HEK293 (cell line): Measurements from ENCODE around the gene TAF1.

Source experiments
- CTCF ChIA-PET: fragments of 350-600 bp; formaldehyde crosslinking; extraction: SDS; loops from one replicate; lab custom pipeline; 2021; ENCODE audit warnings: antibody characterized with exemption; lab: Yijun Ruan, JAX
- POLR2A ChIA-PET: fragments of 300-600 bp; formaldehyde crosslinking; extraction: SDS; loops from one replicate; lab custom pipeline; 2020; ENCODE audit warnings: antibody characterized with exemption, inconsistent platforms; lab: Yijun Ruan, JAX
- H3K27ac ChIP-seq: fragments of 200-500 bp; sonication (Bioruptor generic); 2 replicates; pipeline ENCODE4 v1.5.1; 2014; ENCODE audit warnings: low read depth, low read length, control low read depth, inconsistent platforms; ENCODE audit errors: extremely low read depth
- H3K36me3 ChIP-seq, 2 experiments: fragments of 200-500 bp in 1 of 2; sonication (Bioruptor generic) in 1 of 2; 1 replicate in 1 of 2; 2 replicates in 1 of 2; pipeline ENCODE4 v1.5.1; 2014 to 2017; ENCODE audit warnings: inconsistent platforms in 2 of 2, low read length in 2 of 2; ENCODE audit not compliant: control insufficient read depth in 2 of 2, insufficient read depth in 1 of 2
- H3K4me1 ChIP-seq: fragments of 200-500 bp; sonication (Bioruptor generic); 2 replicates; pipeline ENCODE4 v1.5.1; 2014; ENCODE audit warnings: mild to moderate bottlenecking, low read length, inconsistent platforms; ENCODE audit not compliant: control insufficient read depth, insufficient read depth
- H3K4me3 ChIP-seq: 2 replicates; pipeline ENCODE4 v1.5.1; 2011; ENCODE audit warnings: low read depth, mild to moderate bottlenecking, control low read depth, low read length, moderate library complexity
- H3K9me3 ChIP-seq: fragments of 200-500 bp; sonication (Bioruptor generic); 2 replicates; pipeline ENCODE4 v1.5.1; 2014; ENCODE audit warnings: low read depth, low read length, inconsistent platforms; ENCODE audit not compliant: control insufficient read depth, insufficient read depth
- HIC1 ChIP-seq: fragments of 450-650 bp; formaldehyde crosslinking; IDR thresholded peaks from 2 replicates; pipeline ENCODE4 v1.5.1; 2016; ENCODE audit warnings: missing biosample characterization, missing genetic modification characterization
- SCRT2 ChIP-seq: fragments of 450-650 bp; formaldehyde crosslinking; IDR thresholded peaks from 2 replicates; pipeline ENCODE4 v1.5.1; 2016; ENCODE audit warnings: missing biosample characterization, missing genetic modification characterization
- WT1 ChIP-seq: fragments of 450-650 bp; formaldehyde crosslinking; IDR thresholded peaks from 2 replicates; pipeline ENCODE4 v1.5.1; 2016; ENCODE audit warnings: missing biosample characterization, missing genetic modification characterization
- ZBTB20 ChIP-seq: fragments of 450-650 bp; formaldehyde crosslinking; IDR thresholded peaks from 2 replicates; pipeline ENCODE4 v1.5.1; 2016; ENCODE audit warnings: missing biosample characterization, missing genetic modification characterization
- ZBTB21 ChIP-seq: fragments of 450-650 bp; formaldehyde crosslinking; IDR thresholded peaks from 2 replicates; pipeline ENCODE4 v1.5.1; 2017; ENCODE audit warnings: missing biosample characterization, missing genetic modification characterization
- ZFHX2 ChIP-seq: fragments of 450-650 bp; formaldehyde crosslinking; conservative IDR thresholded peaks from 2 replicates; pipeline ENCODE4 v1.5.1; 2016; ENCODE audit warnings: missing biosample characterization, missing genetic modification characterization
- ZIC2 ChIP-seq: fragments of 450-650 bp; formaldehyde crosslinking; IDR thresholded peaks from 2 replicates; pipeline ENCODE4 v1.5.1; 2016; ENCODE audit warnings: missing biosample characterization, missing genetic modification characterization
- ZNF114 ChIP-seq: fragments of 450-650 bp; formaldehyde crosslinking; IDR thresholded peaks from 2 replicates; pipeline ENCODE4 v1.5.0; 2017; ENCODE audit warnings: missing biosample characterization, missing genetic modification characterization
- ZNF138 ChIP-seq: fragments of 450-650 bp; formaldehyde crosslinking; IDR thresholded peaks from 2 replicates; pipeline ENCODE4 v1.5.1; 2016; ENCODE audit warnings: missing biosample characterization, missing genetic modification characterization, borderline replicate concordance
- ZNF140 ChIP-seq: fragments of 450-650 bp; formaldehyde crosslinking; IDR thresholded peaks from 2 replicates; pipeline ENCODE4 v1.5.1; 2016; ENCODE audit warnings: missing biosample characterization, missing genetic modification characterization
- ZNF175 ChIP-seq: fragments of 450-650 bp; formaldehyde crosslinking; IDR thresholded peaks from 2 replicates; pipeline ENCODE4 v1.5.1; 2016; ENCODE audit warnings: missing biosample characterization, missing genetic modification characterization
- ZNF280C ChIP-seq: fragments of 450-650 bp; formaldehyde crosslinking; IDR thresholded peaks from 2 replicates; pipeline ENCODE4 v1.5.1; 2016; ENCODE audit warnings: missing biosample characterization, missing genetic modification characterization
- ZNF335 ChIP-seq: fragments of 450-650 bp; formaldehyde crosslinking; conservative IDR thresholded peaks from 2 replicates; pipeline ENCODE4 v1.5.1; 2016; ENCODE audit warnings: missing biosample characterization, missing genetic modification characterization
- ZNF423 ChIP-seq: fragments of 450-650 bp; formaldehyde crosslinking; IDR thresholded peaks from 2 replicates; pipeline ENCODE4 v1.5.1; 2016; ENCODE audit warnings: missing biosample characterization, missing genetic modification characterization
- ZNF518A ChIP-seq: fragments of 450-650 bp; formaldehyde crosslinking; conservative IDR thresholded peaks from 2 replicates; pipeline ENCODE4 v1.5.1; 2016; ENCODE audit warnings: low read depth, missing biosample characterization, missing genetic modification characterization
- ZNF623 ChIP-seq: fragments of 450-650 bp; formaldehyde crosslinking; IDR thresholded peaks from 2 replicates; pipeline ENCODE4 v1.5.1; 2016; ENCODE audit warnings: missing biosample characterization, missing genetic modification characterization
- ZNF791 ChIP-seq: fragments of 450-650 bp; formaldehyde crosslinking; IDR thresholded peaks from 2 replicates; pipeline ENCODE4 v1.5.1; 2016; ENCODE audit warnings: missing biosample characterization, missing genetic modification characterization
- ZXDB ChIP-seq: fragments of 450-650 bp; formaldehyde crosslinking; IDR thresholded peaks from 2 replicates; pipeline ENCODE4 v1.5.1; 2016; ENCODE audit warnings: missing biosample characterization, missing genetic modification characterization
- TF ChIP-seq, protein P1 (sequence below): fragments of 450-650 bp; formaldehyde crosslinking; IDR thresholded peaks from 2 replicates; pipeline ENCODE4 v1.5.1; 2016; ENCODE audit warnings: missing biosample characterization, missing genetic modification characterization
- TF ChIP-seq, protein P2 (sequence below): fragments of 450-650 bp; formaldehyde crosslinking; IDR thresholded peaks from 2 replicates; pipeline ENCODE4 v1.5.1; 2017; ENCODE audit warnings: missing biosample characterization, missing genetic modification characterization
- TF ChIP-seq, protein P3 (sequence below): fragments of 450-650 bp; formaldehyde crosslinking; IDR thresholded peaks from 2 replicates; pipeline ENCODE4 v1.5.1; 2016; ENCODE audit warnings: missing biosample characterization, missing genetic modification characterization, low read depth

Gene TAF1

DNA sequence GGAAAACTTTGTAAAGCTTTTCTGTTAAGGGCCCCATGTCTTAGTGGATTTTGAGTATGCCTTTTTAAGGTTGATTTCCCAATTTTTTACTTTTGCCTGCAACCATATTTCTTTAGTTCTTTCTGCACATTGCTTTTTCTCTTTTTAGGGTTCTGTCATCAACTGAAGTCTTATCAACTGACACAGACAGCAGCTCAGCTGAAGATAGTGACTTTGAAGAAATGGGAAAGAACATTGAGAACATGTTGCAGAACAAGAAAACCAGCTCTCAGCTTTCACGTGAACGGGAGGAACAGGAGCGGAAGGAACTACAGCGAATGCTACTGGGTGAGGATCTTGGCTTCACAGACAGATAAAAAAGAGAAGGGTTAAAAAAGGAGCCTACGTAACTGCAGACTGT is 27.8 kb downstream of the TAF1 start:
- Histone ChIP-seq H3K4me3 (no peak overlapping the region), H3K4me1 (no peaks in the 10 kb centered on the region), H3K9me3 (no peaks in the 10 kb centered on the region), H3K27ac (no peak overlapping the region), H3K36me3 (peaks cover 73 to 94% of the 10 kb centered on the region in 2 experiments)
- ChIA-PET POLR2A (interaction anchor here (0.6 kb wide), 1 partner anchor 89 kb away, joined by 7 read pairs; no protein-coding TSS in a partner anchor), CTCF (no interaction called here)
- TF ChIP-seq ZIC2 (tag by site-specific recombination): no peak
- no peak for TF ChIP-seq HIC1 (tag by site-specific recombination)
- TF ChIP-seq, protein P1, sequence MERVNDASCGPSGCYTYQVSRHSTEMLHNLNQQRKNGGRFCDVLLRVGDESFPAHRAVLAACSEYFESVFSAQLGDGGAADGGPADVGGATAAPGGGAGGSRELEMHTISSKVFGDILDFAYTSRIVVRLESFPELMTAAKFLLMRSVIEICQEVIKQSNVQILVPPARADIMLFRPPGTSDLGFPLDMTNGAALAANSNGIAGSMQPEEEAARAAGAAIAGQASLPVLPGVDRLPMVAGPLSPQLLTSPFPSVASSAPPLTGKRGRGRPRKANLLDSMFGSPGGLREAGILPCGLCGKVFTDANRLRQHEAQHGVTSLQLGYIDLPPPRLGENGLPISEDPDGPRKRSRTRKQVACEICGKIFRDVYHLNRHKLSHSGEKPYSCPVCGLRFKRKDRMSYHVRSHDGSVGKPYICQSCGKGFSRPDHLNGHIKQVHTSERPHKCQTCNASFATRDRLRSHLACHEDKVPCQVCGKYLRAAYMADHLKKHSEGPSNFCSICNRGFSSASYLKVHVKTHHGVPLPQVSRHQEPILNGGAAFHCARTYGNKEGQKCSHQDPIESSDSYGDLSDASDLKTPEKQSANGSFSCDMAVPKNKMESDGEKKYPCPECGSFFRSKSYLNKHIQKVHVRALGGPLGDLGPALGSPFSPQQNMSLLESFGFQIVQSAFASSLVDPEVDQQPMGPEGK (tag by site-specific recombination): no peak
- TF ChIP-seq ZNF335 (tag by site-specific recombination): no peak
- TF ChIP-seq, protein P2, sequence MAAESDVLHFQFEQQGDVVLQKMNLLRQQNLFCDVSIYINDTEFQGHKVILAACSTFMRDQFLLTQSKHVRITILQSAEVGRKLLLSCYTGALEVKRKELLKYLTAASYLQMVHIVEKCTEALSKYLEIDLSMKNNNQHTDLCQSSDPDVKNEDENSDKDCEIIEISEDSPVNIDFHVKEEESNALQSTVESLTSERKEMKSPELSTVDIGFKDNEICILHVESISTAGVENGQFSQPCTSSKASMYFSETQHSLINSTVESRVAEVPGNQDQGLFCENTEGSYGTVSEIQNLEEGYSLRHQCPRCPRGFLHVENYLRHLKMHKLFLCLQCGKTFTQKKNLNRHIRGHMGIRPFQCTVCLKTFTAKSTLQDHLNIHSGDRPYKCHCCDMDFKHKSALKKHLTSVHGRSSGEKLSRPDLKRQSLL: no peak
- TF ChIP-seq ZNF280C: no peak
- no peak for TF ChIP-seq ZNF138 (tag by site-specific recombination)
- TF ChIP-seq ZNF423 (tag by site-specific recombination): no peak
- TF ChIP-seq WT1 (tag by site-specific recombination): no peak
- TF ChIP-seq ZXDB (tag by site-specific recombination): no peak
- no peak for TF ChIP-seq ZNF623 (tag by site-specific recombination)
- no peak for TF ChIP-seq ZFHX2 (tag by site-specific recombination)
- TF ChIP-seq ZBTB20 (tag by site-specific recombination): no peak
- no peak for TF ChIP-seq SCRT2 (tag by site-specific recombination)

DNA sequence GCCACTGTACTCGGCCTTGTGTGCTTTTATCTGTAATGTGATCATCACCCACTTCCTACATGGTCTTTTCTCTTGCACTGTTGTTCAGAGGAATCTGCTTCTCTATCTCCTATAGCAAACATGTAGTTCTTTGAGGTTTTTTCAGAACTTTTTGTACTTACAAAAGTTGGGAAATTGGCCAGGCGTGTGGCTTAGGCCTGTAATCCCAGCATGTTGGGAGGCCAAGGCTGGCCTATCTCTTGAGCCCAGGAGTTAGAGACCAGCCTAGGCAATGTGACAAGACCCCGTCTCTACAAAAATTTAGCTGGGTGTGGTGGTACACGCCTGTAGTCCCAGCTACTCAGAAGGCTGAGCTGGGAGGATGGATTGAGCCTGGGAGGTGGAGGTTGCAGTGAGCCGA is 30.4 kb downstream of the TAF1 start:
- H3K27ac ChIP-seq: no peak overlapping the region
- no peaks in the 10 kb centered on the region for H3K4me1 ChIP-seq
- POLR2A ChIA-PET: interaction anchor here (0.6 kb wide), 1 partner anchor 72 kb away, joined by 5 read pairs; no protein-coding TSS in a partner anchor
- peaks cover 57 to 90% of the 10 kb centered on the region in 2 experiments for H3K36me3 ChIP-seq
- H3K4me3 ChIP-seq: no peak overlapping the region
- CTCF ChIA-PET: no interaction called here
- no peaks in the 10 kb centered on the region for H3K9me3 ChIP-seq
- TF ChIP-seq ZNF140 (tag by site-specific recombination) (no peak), ZNF114 (tag by site-specific recombination) (no peak), ZNF175 (tag by site-specific recombination) (no peak), ZNF518A (no peak), ZBTB21 (tag by site-specific recombination) (no peak), ZNF791 (tag by site-specific recombination) (no peak)
- TF ChIP-seq, protein P3, sequence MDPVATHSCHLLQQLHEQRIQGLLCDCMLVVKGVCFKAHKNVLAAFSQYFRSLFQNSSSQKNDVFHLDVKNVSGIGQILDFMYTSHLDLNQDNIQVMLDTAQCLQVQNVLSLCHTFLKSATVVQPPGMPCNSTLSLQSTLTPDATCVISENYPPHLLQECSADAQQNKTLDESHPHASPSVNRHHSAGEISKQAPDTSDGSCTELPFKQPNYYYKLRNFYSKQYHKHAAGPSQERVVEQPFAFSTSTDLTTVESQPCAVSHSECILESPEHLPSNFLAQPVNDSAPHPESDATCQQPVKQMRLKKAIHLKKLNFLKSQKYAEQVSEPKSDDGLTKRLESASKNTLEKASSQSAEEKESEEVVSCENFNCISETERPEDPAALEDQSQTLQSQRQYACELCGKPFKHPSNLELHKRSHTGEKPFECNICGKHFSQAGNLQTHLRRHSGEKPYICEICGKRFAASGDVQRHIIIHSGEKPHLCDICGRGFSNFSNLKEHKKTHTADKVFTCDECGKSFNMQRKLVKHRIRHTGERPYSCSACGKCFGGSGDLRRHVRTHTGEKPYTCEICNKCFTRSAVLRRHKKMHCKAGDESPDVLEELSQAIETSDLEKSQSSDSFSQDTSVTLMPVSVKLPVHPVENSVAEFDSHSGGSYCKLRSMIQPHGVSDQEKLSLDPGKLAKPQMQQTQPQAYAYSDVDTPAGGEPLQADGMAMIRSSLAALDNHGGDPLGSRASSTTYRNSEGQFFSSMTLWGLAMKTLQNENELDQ (tag by site-specific recombination): no peak
